HG03135 (cell line): Measurements from ENCODE around the gene CTXN3.

ENCODE experiments used
- ATAC-seq: cut with Tn5 transposase; IDR thresholded peaks from one replicate; pipeline ENCODE4 v1.9.1; 2021; ENCODE audit warnings: mild to moderate bottlenecking, moderate library complexity; ENCODE audit not compliant: unreplicated experiment

CTXN3 gene

DNA sequence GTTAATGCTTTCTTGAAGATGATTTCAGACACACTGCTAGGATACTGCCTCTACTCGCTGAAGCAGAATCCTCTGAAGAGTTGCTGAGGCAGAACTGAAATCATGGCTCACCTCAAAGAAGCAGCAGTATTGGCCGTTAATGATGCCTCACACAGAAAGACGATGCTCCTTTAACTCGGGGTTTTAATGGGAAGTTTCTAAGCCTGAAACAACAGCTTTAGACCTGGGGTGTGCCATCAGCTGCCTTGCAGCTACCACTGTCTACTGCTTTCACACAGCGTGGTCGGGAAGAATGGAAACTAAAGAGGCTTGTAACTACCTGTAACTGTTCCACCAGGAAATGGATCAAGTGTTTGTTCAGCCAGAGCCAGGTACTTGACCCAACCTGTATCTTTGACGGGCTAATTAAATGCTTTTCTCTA, at the start of gene CTXN3:
Gene CTXN3, plus strand, starts transcription at position 65 of the 422 bp plus-strand sequence. CDS start 8,440 bp downstream, outside the sequence.
- ATAC-seq, result no peak

DNA sequence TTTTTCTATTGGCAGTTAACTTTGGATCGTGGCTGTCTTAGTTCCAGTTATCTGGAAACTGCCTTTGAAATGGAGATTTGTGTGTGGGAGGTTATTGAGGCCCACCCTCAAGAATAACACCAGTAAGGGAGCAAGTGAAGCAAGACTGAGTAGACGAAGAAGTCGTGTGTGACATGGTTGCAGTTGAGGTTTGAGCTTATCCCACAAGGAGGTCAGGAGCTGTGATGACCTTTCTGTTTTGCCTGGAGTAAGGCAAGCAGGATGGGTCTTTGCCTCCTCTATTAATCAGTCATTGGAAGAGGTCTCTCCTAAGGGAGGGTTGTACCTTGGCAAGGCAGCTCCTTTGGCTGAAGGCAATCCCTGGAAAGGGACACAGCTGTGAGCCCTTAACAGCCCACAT, 49.6 kb upstream of the CTXN3 start:
- ATAC-seq, result no peak

DNA sequence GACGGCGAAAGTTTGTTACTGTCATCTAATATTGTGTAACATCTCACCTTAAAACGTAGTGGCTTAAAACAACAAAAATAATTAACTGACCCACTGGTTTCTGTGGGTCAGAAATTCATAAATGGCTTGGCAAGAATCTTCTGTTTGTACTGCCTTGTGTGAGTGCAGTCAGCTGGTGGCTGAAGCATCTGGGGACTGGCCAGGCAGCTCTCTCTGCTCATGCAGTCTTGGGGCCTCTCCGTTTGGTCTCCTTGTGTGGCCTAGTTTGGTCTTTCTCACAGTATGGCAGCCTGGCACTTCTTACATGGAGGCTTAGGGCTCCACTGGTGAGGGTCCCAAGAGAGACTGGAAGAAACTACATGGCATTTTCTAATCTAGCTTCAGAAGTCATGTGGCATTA, 49.0 kb upstream of the CTXN3 start:
- ATAC-seq, result no peak

DNA sequence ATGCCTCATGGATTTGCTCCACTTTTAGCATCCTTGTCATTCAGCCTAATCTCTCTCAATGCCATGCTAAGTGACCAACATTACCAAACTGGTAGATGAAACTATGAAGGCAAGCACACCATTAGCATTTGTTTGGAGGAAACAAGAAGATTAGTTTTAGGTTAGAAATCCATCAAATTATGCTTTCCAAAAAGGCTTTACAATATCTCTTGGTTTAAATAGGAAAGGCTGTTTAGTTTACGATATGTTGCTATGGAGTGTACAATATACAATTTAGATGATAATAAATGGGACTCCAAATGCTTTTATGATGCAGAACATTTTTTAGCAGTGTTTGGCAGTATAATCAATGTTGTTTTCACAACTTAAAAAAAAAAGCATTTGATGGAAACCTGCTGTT, 47.8 kb upstream of the CTXN3 start:
- ATAC-seq, result no peak

DNA sequence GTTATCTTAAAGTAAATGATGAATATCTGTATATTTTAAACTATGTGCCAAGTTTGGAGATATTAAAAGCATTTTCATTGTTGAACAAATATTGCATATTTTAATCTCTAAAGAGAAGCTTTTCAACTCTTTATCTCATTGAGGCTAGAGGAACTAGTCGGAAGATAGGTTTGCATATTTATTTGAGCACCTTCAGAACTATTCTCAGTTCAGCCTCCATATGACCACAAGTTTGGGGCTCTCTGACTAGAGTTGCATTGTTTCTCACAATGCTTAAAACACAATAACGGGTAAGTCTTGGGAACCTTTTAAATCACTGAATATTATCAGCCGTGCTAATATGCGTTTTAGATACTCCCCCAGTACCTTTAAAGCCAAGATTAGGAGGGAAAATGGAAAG, 47.3 kb upstream of the CTXN3 start:
- ATAC-seq, result no peak

DNA sequence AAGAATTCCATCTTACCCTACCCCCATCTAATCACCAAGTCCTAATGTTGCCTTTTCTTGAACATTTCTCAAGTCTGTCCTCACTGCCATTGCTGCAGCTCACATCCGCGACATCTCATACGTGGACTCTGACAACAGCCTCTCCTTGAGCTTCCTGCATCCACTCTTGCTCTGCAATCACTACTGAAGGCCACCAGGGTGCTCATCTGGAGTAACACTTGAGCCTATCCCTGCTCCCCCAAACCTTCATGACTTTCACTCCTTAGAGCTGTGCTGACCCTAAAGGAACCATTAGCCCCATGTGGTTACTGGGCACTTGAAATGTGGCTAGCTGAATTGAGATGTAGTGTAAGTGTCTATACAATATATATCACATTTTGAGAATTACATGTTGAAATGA, 46.4 kb upstream of the CTXN3 start:
- no peak for ATAC-seq

DNA sequence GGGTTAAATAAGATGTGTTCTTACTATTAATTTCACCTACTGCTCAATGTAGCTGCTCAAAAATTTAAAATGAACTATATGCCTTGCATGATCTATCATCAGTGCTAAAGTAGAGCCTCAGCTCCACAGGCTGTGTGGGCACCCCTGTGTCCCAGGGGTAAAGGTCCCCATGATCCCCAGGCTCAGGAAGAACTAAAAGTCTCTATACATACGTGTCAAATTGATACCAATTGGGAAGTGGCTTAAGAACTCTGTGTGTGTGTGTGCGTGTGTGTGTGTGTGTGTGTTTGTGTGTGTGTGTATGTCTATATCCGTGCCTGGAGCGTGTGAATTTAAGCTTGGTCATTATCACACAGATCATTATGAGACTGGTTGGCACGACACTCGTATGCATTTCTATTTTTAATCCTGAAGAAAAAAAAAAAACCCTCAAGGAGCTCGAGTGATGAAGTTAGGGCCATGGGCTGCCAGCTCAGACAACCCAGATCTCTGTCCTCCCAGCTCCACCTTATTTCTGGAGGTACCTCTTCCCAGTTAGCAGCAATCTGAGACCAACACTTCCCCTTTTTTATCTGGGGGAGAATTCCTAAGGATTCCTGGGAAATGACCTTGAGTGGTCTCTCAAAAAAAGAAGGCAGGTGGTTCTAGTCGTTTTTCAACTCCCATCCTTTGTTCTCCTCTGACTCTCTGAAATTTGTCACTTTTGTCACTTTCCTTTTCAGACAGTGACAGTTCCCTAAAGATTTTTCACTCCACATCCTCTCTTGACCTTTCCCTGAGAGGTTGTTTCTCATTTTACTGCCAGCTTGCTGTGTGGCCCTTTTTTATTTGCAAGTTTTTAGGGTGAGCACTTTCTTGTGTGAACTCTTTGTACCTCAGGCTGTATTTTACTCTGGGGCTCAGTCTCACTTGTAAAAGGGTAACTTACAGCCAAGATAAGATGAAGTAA, 45.7 kb upstream of the CTXN3 start:
- ATAC-seq, result no peak

DNA sequence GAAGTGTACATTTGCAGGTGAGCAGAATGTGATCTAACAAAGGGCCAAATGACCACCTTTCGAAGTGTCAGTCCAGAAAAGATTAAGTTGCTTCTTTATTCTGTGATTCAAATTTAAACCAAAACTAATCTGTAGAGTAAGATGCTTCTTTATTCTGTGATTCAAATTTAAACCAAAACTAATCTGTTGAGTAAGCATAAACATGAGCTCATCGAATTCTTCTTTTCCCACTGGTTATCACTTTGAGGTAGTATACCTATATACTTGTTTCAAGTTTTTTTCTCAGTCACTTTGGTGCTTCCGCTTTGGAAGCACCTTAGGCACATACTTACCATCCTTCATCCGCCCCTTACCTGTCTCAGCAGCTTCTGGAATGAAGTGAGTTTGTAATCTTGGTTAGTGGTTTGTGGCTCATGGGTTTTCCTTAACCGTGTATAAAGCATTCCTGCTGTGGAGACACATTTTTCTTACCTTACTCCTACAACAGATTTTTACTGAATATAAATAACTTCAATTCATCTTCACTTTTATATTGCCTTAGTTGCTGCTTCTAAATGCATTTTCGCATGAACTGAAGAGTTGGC, 40.7 kb upstream of the CTXN3 start:
- ATAC-seq, result no peak

DNA sequence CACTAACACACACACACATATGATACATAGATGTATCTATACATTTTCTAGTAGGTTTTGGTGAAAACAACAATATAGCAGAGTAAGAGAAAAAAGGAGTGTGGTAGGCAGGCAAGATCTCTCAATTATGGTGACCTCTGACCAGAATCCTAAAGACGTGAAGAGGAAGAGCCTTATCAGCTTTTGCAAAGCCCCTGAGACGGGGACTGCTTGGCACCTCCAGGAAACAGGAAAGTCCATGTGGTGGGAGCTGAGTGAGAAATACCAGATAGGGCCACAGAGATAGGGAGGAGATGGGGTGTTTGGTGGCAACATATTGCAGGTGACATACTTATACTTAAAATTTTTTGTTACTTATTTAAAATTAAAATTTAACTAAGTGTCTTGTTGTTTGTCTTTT, 39.9 kb upstream of the CTXN3 start:
- ATAC-seq, result no peak

DNA sequence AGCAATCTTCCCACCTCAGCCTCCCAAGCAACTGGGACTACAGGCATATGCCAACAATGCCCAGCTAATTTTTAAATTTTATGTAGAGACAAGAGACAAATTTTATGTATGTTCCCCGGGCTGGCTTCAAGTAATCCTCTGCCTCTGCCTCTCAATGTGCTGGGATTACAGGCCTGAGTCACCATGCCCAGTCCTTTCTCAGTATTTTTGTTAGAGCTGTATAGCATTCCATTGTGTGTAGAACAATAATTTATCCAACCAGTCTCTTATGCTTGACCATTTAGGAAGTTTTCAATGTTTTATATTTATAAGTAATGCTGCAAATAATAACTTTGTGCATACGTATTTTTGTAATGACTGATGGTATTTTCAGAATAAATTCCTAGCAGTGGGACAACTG, 38.9 kb upstream of the CTXN3 start:
- ATAC-seq, result no peak

DNA sequence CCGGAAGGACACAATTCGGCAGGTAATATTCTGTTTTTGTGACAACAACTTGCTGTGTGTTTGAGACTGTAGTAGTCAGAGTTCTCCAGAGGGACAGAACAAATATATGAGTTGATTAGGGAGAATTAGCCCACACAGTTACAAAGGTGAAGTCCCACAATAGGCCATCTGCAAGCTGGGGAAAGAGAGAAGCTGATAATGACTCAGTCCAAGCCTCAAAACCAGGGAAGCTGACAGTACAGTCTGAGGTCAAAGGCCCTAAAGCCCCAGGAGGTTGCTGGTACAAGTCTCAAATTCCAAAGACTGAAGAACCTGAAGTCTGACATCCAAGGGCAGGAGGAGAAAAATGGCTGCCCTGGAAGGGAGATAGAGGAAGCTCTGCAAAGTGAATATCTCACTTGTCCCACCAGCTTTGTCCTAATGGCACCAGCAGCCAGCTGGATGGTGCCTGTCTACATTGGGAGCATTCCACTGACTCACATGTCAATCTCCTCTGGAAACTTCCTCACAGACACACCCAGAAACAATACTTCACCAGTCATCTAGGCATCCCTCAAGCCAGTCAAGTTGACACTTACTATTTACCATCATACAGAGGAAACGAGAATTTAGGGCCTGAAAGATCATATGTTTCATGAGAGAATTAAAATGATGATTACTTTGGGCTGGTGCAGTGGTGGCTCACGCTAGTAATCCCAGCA, 36.3 kb upstream of the CTXN3 start:
- ATAC-seq, result no peak

DNA sequence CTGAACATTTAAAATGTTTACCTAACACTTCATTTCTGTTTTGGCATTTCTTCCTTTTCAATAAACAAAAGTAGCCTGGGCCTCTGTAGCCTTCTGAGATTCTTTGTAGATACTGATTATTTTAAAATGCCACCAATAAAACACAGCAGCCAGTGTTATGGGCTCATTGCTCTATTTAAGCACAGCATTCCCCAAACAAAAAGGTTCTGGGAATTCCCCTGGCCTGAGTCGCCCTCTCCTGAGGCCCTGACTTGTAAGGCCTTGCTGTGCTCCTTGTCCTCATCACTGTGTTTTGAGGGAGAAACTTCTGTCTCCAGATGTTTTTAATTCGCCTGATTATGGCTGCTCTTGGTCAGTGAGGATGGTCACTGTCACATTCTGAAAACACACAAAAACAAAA, 33.0 kb upstream of the CTXN3 start:
- no peak for ATAC-seq

DNA sequence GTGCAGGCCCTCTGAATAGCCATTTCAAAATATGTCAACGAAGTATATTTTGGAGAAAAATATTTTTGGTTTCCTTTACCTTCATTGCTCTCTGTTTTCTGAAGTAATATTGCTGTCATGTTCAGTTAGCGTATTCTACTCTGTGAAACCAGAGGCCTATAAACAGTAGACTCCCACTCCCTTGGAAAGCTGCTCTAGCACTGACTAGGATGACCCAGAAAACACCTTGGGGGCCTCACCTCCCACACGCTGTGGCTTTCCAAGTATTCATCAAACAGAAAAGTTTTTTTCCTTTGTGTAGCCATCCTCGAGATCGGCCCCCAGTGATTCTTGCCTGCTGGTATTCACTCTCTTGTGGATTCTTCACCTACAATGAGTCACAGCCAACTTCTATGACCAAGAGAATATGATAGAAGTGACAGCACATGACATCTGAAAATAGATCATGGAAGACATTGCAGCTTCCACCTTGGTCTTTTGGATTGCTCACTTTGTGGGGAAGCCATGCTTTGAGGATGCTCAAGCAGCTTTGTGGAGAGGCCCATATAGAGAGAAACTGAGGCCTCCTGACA, 28.9 kb upstream of the CTXN3 start:
- no peak for ATAC-seq

DNA sequence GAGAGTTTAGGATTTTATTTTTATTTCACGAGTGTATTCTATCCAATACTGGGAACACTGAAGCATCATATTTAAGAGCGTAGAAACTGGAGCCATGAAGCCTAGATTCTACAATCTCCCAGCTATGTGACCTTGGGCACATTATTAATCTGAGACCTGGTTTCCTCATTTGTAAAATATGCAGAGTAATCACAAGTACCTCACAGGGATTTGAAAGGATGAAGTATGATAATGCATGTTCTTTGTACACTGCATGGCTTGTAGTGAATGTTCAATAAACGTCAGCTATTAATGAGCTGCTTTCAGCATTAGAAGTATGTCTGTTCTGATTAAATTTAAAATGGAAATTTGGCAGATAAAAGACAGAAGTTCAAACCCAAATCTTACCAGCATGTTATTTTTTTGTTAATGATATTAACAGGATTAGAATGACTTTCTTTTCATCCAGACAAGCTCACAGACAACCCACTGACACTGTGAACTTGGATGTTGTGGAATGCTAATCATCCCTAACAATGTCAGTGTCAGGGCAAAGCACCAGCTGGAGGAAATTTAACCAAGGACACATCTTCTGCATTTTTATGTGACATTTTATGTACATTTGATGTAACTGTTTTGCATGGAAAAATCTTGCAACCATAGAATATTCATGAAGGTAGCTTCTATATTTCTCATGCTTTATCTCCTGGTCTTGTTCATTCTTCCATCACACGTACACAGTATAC, 27.1 kb upstream of the CTXN3 start:
- no peak for ATAC-seq

DNA sequence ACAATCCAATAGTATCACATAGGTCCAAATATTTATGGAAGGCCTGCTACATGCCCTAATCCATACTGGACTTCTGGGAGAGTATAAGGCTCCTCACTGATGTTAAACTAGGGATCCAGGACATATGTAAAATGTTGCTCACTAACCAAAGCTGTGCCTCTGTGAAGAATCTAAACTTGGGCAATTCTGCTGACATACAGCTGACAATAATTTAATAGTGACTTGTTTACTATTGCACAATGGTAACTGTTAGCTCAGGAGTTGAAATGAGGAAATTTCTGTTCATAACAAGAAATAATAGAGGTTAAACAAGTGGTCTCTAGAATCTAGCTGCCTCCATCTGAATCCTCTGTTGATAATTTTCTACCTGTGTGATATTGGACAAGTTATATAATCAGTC, 14.9 kb upstream of the CTXN3 start:
- ATAC-seq, result no peak

DNA sequence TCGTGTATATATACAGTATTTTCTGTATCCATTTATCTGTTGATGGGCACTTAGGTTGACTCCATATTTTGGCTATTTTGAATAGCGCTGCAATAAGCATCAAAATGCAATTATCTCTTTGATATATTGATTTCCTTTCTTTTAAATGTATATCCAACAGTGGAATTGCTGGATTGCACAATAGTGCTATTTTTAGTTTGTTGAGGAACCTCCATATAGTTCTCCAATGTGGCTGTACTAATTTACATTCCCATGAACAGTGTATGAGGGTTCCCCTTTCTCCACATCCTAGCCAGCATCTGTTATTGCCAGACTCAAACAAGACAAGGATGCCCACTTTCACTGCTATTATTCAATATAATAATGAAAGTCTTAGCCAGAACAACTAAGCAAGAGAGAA, 9.1 kb upstream of the CTXN3 start:
- ATAC-seq, result no peak

DNA sequence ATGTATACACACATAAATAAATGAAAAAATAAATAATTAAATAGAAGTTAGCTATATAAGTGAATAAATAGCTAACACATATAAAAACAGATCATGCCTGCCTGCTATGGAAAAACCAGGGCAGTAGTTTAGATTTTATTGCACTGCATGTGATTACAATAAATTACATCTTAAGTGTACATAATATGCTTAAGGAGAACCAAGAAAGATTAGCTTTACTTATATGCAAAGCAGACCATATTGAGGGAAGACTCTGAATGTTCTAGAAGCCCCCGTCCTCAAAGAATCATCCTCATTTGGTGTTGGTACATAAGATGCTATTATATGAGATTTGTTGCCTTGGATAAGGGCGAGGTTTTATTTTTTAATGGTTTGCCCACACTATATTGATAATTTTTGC, 5.9 kb upstream of the CTXN3 start:
- no peak for ATAC-seq

DNA sequence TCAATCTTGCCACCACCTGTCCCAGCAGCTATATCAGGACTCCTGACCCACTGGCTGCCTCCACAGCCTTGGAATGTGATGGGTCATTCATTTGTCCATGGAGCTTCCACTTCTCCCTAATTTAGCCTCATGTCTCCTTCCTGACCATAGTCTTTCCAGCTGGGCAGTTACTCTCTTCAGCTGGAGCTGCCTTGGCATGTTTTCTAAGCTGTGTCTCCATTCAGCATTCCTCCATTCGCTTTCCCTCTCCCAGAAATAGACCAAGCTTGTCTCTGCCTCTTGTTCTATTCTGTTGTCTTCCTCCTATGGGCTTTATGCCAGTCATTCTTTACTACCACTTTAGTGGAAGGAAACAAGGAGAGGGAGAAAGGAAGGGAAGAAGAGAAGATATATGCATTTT, 5.3 kb upstream of the CTXN3 start:
- no peak for ATAC-seq

DNA sequence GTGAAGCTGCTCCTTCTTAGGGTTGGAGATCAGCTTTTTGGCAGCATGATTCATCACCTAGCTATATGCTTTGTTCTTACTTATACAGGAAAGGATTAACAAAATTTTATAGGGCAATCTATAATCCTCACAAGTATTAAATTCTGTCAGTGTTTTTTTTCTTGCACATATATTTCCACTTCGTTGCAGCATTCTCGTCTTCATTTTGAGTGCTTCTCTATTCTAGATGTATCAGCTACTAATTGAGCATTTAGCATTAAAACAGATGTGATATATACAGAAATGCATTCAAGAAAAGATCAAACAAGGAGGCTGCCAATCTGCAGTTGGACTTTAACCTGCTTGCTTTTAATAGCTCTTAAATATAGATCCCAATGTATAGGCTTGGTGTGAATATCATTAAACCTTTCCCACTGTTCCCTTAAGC, 3.6 kb upstream of the CTXN3 start:
- no peak for ATAC-seq

DNA sequence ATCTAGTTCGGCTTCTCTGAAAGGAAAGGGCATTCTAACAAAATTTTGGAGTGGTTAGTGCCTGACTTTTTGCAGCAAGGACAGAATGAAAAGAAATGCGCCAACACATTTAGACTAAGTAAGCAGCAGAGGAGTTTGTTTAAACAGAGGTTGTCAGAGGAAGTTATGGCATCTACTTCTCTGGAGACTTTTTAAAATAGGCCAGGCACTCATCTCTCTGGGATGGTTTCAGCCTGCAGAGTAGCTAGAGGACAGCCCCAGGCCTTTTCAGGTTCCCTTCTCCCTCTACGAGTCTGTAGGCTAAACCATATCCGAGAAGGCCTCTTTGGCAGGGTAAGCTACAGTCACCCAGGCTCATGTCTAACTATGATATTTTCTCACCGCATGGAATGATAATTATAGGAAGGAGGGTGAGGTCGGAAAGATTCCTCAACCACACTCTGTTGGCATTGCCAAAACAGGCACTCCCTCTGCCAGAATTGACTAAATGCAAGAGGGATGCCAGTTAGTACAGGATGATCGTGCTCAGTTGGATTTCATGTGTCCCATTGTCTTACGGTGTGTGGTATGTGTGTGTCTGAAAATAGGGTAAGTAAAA, 1.4 kb upstream of the CTXN3 start:
- no peak for ATAC-seq
